GM12872 (cell line): Measurements from ENCODE around the gene IRX4.

Experiments
- TF ChIP-seq, protein P1 (sequence below): IDR thresholded peaks from 3 replicates; pipeline ENCODE4 v1.5.1; 2011; ENCODE audit warnings: low read depth, mild to moderate bottlenecking, low read length, moderate library complexity; ENCODE audit not compliant: insufficient read depth

IRX4 gene

DNA sequence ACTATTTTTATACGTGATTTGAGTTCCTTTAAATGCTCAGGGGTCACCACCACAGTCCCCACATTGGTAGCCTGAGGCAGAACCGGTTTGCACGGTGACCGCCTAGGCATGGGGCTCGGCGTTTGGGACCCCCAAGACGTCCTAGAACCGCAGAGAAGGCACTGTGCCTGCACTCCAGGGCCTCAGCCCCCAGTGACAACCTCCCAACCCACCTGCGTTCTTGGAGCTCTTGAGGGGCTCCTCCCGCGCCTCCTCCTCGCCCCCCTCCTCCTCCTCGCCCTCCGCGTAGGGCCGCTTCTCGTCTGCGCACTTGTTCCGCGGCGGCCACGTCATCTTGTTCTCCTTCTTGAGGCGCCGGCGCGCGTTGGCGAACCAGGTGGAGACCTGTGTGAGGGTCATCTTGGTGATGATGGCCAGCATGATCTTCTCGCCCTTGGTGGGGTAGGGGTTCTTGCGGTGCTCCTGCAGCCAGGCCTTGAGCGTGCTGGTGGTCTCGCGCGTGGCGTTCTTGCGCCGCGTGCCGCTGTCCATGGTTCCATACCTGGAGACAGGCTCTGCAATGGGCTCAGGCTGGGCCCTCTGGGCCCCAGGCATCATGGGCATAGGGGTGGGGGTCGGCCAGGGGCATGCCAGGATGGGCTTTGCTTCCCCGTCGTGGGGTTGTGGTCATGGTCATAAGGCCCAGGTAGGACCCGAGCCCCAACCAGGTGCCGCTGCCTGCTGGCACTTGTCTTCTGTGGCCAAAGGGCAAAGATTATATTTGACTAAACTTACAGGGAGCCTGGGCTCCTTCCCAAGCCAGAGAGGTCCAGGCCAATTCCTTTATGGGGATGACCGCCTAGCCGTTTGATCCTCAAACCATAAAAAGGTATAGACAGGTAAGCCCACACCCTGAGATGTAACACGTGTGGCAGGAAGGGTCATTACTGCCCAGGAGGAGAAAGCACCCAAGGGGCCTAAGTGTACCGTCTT, 3.1 kb downstream of the IRX4 start:
- TF ChIP-seq, protein P1, sequence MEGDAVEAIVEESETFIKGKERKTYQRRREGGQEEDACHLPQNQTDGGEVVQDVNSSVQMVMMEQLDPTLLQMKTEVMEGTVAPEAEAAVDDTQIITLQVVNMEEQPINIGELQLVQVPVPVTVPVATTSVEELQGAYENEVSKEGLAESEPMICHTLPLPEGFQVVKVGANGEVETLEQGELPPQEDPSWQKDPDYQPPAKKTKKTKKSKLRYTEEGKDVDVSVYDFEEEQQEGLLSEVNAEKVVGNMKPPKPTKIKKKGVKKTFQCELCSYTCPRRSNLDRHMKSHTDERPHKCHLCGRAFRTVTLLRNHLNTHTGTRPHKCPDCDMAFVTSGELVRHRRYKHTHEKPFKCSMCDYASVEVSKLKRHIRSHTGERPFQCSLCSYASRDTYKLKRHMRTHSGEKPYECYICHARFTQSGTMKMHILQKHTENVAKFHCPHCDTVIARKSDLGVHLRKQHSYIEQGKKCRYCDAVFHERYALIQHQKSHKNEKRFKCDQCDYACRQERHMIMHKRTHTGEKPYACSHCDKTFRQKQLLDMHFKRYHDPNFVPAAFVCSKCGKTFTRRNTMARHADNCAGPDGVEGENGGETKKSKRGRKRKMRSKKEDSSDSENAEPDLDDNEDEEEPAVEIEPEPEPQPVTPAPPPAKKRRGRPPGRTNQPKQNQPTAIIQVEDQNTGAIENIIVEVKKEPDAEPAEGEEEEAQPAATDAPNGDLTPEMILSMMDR: no peak

DNA sequence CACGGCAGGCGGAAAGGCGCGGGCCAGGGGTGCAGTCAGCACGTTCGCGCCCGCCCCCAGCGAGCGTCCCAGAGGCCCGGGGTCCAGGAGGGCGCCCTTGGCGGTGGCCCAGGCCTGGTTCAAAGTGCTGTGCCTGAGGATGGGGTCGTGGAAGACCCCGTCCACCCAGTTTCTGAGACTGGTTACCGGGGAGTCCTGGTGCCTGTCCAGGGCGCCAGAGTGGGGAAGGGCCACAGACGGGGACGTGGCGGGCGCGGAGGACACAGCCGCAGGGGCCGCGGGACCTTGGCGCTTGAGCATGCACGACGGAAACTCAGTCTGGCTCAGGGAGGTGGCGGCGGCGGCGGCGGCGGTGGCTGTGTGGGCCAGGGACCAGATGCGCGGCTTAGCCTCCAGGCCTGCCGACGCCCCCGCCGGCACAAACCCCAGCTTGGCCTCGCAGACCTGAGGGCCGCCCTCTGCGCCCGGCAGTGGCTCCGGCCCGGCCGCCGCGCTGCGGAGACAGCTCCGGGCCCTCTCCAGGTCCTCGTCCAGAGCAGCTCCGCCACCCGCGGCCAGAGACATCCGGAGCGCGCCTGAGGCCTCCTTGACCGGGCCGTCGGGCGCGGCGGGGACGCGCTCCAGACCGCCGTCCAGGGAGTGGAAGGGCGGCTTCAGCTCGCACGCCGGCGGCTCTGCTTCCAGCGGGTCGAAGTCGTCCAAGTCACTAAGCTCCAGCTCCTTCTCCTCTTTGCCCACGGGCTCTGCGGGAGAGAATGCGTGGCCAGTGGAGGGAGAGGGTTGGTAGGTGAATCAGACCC, 4.5 kb downstream of the IRX4 start:
- TF ChIP-seq, protein P1: no peak

DNA sequence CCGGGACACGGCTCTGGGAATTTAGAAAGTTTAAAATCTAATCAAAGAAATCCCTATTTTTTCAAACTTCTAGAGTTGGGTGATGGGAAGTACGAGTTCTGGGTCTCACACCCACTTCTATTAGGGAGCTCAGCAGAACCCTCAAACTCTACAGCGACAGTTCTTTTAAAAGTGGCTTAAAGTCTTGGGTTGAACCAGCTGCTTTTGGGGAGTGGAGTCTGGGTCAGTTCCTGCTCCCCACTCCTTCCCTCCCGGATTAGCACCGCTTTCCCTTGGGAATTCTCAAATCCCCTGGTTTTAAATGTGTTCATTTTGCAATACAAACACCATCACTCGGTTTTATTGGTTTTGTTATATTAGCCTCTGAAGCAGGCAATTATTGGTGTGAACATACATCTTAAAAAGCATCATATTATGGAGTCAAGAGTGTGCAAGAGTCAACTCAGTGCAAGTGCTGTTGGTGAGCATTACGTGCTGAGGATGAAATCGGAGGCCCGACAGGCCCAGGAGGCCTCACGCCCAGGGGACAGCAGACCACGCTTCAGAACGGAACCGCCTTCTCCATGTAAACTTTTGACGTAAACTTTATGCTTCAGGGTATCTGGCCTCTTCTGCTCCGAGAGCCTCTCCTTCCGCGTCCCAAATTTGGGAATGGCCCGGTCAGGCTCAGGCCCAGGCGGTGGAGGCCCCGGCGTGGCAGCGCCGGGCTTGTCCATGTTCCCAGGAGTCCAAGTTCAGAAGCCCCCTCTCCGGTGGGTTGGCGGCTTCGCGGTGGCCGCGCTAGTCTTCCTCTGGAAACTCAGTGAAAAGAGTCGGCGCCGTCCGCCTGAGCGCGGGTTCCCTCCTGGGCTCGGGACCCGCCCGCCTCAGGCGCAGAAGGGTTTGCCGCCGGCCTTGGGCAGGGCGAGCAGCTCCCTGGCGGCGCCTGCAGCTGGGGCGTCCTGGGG, 5.3 kb downstream of the IRX4 start:
- TF ChIP-seq, protein P1: no peak

GRCh38 chr5:1876660-1877064, 6.1 kb downstream of the IRX4 start:
- TF ChIP-seq, protein P1: no peak

GRCh38 chr5:1875843-1876659, 6.7 kb downstream of the IRX4 start:
- TF ChIP-seq, protein P1: no peak

GRCh38 chr5:1875281-1875842, 7.4 kb downstream of the IRX4 start:
- TF ChIP-seq, protein P1: no peak
